ENCODE measurements around the gene VPREB3. TPM values are rescaled to one million over a fixed set of nuclear protein-coding genes. Genes with fewer than 3 reads are reported as not detected.

The VPREB3 gene
- total RNA-seq, 1 donor from 2014 or later, result not detected

DNA sequence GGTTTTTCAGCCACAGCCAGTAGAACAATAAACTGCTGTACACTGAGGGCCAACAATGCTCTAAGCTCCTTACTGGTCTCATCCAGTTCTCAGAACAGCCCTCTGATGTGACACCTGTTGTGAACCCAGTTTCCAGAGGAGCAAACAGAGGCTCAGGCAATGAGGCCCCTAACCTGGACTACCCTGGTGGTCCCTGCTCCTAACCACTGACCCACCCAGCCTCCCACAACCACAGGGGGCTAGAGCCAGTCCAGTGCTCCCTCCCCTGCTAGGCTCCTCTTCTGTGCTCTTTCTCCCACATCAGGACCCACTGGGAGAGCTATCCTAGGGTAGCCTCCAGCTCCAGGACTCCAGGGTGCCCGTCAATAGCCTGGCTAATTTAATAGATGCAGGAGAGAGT, 28.5 kb upstream of the VPREB3 start:
- DNase-seq (ENCODE audit: low spot score), result no peak

DNA sequence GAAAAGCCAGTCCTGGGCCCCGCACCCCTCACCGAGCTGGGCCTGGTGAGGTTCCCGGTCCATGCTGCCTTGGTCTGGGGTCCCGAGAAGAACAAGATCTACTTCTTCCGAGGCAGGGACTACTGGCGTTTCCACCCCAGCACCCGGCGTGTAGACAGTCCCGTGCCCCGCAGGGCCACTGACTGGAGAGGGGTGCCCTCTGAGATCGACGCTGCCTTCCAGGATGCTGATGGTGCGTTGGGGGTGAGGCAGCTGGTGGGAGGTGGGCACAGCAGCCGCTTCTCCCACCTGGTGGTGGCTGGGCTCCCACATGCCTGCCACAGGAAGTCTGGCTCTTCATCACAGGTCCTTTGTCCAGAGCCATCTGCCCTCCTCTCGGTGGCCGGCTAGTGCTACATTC, 28.0 kb upstream of the VPREB3 start:
- DNase-seq (ENCODE audit: low spot score), result no peak

GRCh38 chr22:23781511-23782183, 27.4 kb upstream of the VPREB3 start:
- no peak for DNase-seq (ENCODE audit: low spot score)

- DNase-seq (ENCODE audit: low spot score), result no peak
Observed at GRCh38 chr22:23781065-23781464, 26.8 kb upstream of the VPREB3 start.

DNA sequence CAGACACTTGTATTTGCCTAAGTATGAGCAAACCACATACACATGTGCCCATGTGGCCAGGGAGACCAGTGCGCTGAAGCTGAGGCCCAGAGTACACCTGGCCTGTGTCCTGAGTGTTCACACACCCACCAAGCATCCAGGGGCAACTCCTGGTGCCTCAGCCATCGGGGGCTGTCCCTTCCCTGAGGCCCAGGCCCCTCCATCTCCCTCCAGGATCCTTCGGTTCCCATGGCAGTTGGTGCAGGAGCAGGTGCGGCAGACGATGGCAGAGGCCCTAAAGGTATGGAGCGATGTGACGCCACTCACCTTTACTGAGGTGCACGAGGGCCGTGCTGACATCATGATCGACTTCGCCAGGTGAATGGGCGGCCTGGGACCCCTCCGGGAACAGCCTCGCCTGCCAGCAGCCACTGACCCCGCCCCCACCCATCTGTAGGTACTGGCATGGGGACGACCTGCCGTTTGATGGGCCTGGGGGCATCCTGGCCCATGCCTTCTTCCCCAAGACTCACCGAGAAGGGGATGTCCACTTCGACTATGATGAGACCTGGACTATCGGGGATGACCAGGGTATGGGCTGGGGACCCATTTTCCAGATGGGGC, 26.0 kb upstream of the VPREB3 start:
- DNase-seq (ENCODE audit: low spot score), result no peak

GRCh38 chr22:23779731-23780130, 25.5 kb upstream of the VPREB3 start:
- DNase-seq (ENCODE audit: low spot score), result no peak

DNA sequence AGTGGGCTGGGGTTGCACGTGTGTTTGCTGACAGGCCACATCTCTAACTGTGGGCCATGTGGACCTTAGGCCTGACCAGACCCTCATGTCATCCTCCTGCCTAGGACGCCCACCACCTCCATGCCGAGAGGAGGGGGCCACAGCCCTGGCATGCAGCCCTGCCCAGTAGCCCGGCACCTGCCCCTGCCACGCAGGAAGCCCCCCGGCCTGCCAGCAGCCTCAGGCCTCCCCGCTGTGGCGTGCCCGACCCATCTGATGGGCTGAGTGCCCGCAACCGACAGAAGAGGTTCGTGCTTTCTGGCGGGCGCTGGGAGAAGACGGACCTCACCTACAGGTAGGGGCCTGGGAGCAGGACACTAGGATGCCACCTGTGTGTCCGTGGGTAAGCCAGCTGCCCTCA, 24.9 kb upstream of the VPREB3 start:
- no peak for DNase-seq (ENCODE audit: low spot score)

DNA sequence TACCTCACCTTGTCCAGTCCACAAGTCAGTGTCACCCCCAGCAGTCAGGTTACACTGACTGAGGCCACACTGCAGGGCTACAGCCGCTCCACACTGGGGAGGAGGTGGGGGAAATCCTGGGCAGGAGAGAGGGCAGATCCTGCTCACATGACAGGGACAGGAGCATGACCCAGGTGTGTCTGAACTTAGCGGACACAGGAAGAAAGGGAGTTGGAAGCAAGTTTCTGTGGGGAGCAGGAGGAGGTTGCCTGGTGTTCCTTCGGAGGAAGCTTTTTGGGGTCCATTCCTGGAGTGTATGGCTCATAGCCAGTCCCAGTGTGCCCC, 24.3 kb upstream of the VPREB3 start:
- no peak for DNase-seq (ENCODE audit: low spot score)

DNA sequence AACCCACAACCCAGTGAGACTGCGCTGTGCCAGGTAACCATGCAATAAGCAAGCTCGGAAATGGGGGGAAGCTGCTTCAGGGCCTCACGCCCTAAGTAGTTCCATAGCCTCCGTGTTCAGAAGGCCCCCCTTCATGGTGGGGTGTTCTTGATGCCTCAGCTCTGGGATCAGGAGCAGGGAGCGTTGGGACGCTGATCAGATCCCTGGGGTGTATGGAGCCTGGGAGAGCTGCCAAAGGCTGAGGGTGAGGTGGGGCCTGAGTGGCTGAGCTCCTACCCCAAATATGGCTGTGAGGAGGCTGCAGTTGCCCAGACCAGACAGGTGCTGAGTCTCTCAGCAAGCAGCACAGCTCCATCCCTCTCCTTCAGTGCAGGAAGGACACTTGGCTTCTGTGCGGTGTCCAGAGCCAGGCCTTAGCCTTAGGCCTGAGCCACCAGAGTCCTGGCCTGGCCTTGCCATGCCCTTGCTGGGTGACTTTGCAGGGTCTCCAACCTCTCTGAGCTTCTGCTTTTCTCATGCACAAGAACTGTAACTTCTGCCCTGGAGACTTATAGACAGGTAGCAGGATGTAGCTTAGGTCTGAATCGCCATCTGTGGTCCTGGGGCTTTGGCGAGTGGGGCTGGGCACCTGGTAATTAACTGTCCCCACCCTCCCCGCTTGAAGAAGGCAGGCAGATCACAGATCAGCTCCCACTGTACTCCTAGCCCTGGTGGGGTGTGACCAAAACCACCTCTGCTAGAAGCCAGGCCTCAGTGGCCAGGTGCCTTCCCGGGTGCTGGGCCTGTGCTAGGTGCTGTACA, 23.8 kb upstream of the VPREB3 start:
- DNase-seq (ENCODE audit: low spot score), result no peak

- DNase-seq (ENCODE audit: low spot score), result no peak
Observed at GRCh38 chr22:23775779-23776375, 21.7 kb upstream of the VPREB3 start.

DNA sequence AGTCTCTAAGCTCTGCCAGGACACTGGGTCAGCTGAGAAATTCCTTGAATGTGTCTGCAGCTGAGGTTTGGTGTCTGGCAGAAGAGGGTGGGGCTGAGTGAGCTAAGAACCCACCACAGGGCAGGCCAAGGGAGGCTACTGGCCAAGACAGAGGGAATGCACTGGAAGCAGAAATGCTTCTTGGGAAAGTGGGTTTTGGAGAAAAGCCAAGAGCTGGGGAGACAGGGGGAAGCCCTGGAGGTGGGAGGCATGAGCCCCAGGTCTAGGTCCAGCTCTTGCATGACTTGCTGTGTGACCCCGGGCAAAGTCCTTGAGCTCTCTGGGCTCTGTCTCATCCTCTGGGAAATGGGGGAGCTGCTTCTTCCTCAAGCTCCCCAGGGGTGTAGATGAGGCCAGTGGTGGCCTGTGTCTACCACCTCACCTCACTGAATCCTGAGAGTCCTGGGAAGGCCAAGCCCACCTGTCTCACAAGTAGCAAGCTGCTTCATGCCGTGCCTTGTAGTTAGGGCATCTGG, 20.8 kb upstream of the VPREB3 start:
- DNase-seq (ENCODE audit: low spot score), result peak; percentile 42

DNA sequence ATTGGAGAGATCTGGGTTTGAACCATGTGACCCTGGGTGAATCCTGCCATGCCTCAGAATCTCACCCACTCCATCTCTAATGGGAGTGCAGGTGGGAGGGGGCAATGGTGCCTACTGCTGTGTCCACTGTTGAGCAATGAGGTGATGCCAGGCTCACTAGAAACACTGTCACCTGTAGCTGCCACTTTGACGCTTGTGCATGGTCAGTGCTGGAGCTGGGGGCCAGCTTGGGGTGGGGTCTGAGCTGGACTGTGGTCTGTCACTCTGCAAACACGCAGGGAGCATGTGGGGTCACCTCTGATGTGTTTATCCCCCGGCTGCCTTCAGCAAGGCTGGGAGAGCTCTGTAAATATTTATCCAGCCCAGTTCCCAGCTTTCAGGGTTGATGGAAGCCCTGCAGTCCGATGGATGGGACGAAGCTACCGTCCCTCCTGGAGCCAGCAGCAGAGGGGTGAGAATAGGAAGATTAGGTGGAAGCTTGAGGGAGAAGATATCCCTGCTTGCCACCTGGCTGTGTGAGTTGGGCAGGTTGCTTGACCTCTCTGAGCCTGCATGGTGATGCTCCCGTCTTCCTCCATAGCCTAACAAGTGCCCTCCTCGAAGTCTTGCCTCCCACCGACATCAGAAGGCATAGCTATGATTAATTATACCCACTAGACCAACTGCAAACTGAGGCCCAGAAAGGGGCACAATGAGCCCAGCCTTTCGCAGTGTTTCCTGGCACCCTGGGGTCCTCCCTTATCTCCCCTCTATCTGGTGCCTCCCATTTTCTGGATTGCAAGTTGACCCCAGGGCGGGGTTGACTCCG, 20.1 kb upstream of the VPREB3 start:
- no peak for DNase-seq (ENCODE audit: low spot score)

- no peak for DNase-seq (ENCODE audit: low spot score)
Observed at GRCh38 chr22:23773483-23774113, 19.4 kb upstream of the VPREB3 start.

- peak; percentile 42 for DNase-seq (ENCODE audit: low spot score)
Observed at GRCh38 chr22:23772649-23773473, 18.6 kb upstream of the VPREB3 start, which contains the start of gene MMP11. MMP11 (plus strand) TSS chr22:23772849; CDS start chr22:23772871, 22 bp downstream.

DNA sequence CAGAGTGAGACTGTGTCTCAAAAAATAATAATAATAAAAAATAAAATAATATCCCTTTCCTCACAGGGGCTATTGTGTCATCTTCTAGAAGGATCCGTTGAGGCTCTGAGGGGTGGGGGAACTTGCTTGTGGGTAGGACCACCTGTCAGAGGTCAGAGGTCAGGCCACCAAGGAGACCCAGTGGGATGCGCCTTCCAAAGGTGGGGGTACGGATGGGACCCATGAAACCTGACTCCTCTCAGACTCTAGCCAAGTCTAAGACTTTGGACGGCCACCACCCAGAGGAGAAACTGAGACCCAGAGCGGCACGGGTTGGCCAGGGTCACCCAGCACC, 18.1 kb upstream of the VPREB3 start:
- no peak for DNase-seq (ENCODE audit: low spot score)

DNA sequence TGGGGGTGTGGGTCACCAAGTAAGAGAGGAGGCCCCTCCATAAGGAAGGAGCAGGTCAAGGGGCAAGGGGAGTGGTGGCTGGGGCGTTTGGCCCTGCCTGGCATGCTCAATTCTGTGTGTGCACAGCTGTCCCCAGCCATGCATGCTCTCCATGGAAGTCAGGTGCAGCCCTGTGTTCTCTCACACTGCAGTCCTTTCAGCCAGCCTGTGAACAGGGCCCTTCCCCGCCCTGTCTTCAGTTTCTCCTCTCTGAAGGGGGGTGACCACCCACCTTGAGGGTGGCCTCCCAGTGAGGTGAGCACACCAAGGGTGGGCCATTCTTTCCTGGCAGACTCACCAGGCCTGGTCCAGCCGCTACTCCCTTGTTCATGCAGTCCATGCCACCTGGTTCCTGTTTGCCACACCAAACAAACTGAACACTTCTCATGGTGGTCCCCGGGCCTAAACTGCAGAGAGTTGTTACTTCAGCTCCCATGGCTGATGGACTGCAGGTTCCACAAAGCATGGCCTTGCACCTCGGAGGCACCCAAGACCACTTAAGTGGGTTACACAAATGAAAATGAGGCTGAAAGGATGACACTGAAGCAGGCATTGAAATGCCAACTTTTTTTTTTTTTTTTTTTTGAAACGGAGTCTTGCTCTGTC, 15.2 kb upstream of the VPREB3 start:
- DNase-seq (ENCODE audit: low spot score), result no peak

- DNase-seq (ENCODE audit: low spot score), result peak; percentile 83
Observed at GRCh38 chr22:23767673-23768548, 13.7 kb upstream of the VPREB3 start, which contains the start of gene CHCHD10. CHCHD10 (minus strand) TSS chr22:23767972; CDS start chr22:23767874, 98 bp downstream.

DNA sequence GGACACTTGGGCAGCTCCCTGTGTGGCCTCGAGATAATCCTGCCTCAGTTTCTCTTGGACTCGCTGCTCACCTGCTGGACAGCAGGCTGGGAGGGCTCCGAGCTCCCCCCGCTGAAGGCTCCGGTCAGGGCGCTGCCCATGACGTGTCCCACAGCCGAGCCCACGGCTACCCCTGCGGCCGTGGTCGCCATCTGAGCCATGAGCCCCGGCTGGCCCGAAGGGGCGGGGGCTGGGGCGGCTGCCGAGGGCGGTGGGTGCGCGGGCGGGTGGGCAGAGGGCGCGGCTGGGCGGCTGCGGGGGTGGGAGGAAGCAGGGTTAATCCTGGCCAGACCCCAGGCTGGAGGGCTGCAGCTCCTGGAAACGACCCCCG, 13.1 kb upstream of the VPREB3 start:
- DNase-seq (ENCODE audit: low spot score), result no peak

Measured in mucosa of gallbladder (tissue), 1 donor.